Activated CD8-positive, alpha-beta T cell treated with anti-CD3 and anti-CD28 coated beads for 36 hours (primary cell): ENCODE results near the gene COL18A1. TPM values are rescaled to one million over a fixed set of nuclear protein-coding genes. Genes with fewer than 3 reads are reported as not detected.
"Not testable (repeated sequence)": the region's sequence is repeated elsewhere in the genome, so short reads cannot be mapped to it uniquely, and the experiment has no call there.

Experiments
- ATAC-seq: fragments of 200-7000 bp; cut with Tn5 transposase; one replicate; pipeline ENCODE4 v1.10.0; 2021; ENCODE audit warnings: mild to moderate bottlenecking, moderate library complexity
- CTCF ChIA-PET: fragments of 350-600 bp; sonication (Branson Sonifier 250); formaldehyde crosslinking; loops from one replicate; lab custom pipeline; 2021; ENCODE audit warnings: antibody characterized with exemption; lab: Charles Lee
- POLR2A ChIA-PET: fragments of 350-600 bp; sonication (Branson Sonifier 250); formaldehyde crosslinking; loops from one replicate; lab custom pipeline; 2021; ENCODE audit warnings: antibody characterized with exemption; lab: Charles Lee
- DNase-seq: peaks from one replicate; pipeline ENCODE4 v3.0.0-alpha.2; 2020
- H3K27ac Mint-ChIP-seq: one replicate; pipeline ENCODE4 v1.8.0; 2021; ENCODE audit warnings: mild to moderate bottlenecking, mixed read lengths
- H3K27me3 Mint-ChIP-seq: one replicate; pipeline ENCODE4 v1.8.0; 2021; ENCODE audit warnings: mixed read lengths
- H3K36me3 Mint-ChIP-seq: one replicate; pipeline ENCODE4 v1.8.0; 2021; ENCODE audit warnings: low read depth, mixed read lengths
- H3K4me1 Mint-ChIP-seq: one replicate; pipeline ENCODE4 v1.8.0; 2021; ENCODE audit warnings: low read depth, mixed read lengths
- H3K4me3 Mint-ChIP-seq: one replicate; pipeline ENCODE4 v1.8.0; 2021; ENCODE audit warnings: mild to moderate bottlenecking, moderate library complexity, mixed read lengths
- H3K9me3 Mint-ChIP-seq: one replicate; pipeline ENCODE4 v1.8.0; 2021; ENCODE audit warnings: mixed read lengths
- CTCF ChIP-seq: fragments of 200-600 bp; IDR thresholded peaks from one replicate; pipeline ENCODE4 v1.8.0; 2022; ENCODE audit warnings: antibody characterized with exemption, mild to moderate bottlenecking
- intact Hi-C: fragments of 100-400 bp; cut with micrococcal nuclease; formaldehyde crosslinking; loops from one replicate; pipeline ENCODE4 v1.10.0; 2022
- total RNA-seq, 2 experiments: library from RNA; stranded (reverse); gene quantifications; one replicate each; pipeline ENCODE4 v1.2.3, GENCODE V29; 2021

COL18A1 gene
- total RNA-seq, 2 experiments from 2014 or later, result 9.4 to 9.7 TPM

GRCh38 chr21:45361033-45361997, 43.6 kb upstream of the COL18A1 start:
- intact Hi-C loops, result no loop called here

GRCh38 chr21:45362077-45362747, 42.8 kb upstream of the COL18A1 start:
- H3K36me3 Mint-ChIP-seq, result no peaks in the 10 kb centered on the region
- H3K4me3 Mint-ChIP-seq, result no peak overlapping the region
- TF ChIP-seq CTCF, result no peak
- ATAC-seq (no peak), DNase-seq (no peak)
- intact Hi-C loops, result no loop called here
- ChIA-PET CTCF (no interaction called here), POLR2A (no interaction called here)
- H3K27ac Mint-ChIP-seq, result no peak overlapping the region
- H3K4me1 Mint-ChIP-seq, result peaks cover 7% of the 10 kb centered on the region
- H3K9me3 Mint-ChIP-seq, result no peaks in the 10 kb centered on the region
- peaks cover 3% of the 10 kb centered on the region for H3K27me3 Mint-ChIP-seq

More at GRCh38 chr21:45361033-45361997, 43.6 kb upstream of the COL18A1 start:
- POLR2A ChIA-PET, result no interaction called here
- Mint-ChIP-seq H3K27me3 (peaks cover 12% of the 10 kb centered on the region), H3K36me3 (no peaks in the 10 kb centered on the region), H3K27ac (no peak overlapping the region), H3K4me1 (peaks cover 7% of the 10 kb centered on the region), H3K4me3 (no peak overlapping the region), H3K9me3 (no peaks in the 10 kb centered on the region)
- ATAC-seq, result no peak
- no peak for DNase-seq
- no peak for TF ChIP-seq CTCF
- CTCF ChIA-PET, result interaction anchor here (0.7 kb wide), 1 partner anchor 78 kb away, joined by 3 read pairs; no protein-coding TSS in a partner anchor

GRCh38 chr21:45362748-45363145, 42.2 kb upstream of the COL18A1 start:
- Mint-ChIP-seq H3K9me3 (no peaks in the 10 kb centered on the region), H3K27me3 (peaks cover 3% of the 10 kb centered on the region), H3K27ac (no peak overlapping the region), H3K4me3 (no peak overlapping the region), H3K36me3 (no peaks in the 10 kb centered on the region), H3K4me1 (peaks cover 7% of the 10 kb centered on the region)
- CTCF ChIA-PET, result no interaction called here
- POLR2A ChIA-PET, result no interaction called here
- intact Hi-C loops, result no loop called here
- DNase-seq, result no peak
- TF ChIP-seq CTCF, result no peak
- no peak for ATAC-seq

GRCh38 chr21:45363272-45363671, 41.7 kb upstream of the COL18A1 start:
- H3K4me1 Mint-ChIP-seq, intact Hi-C loops, CTCF ChIA-PET, ATAC-seq, H3K9me3 Mint-ChIP-seq, H3K27me3 Mint-ChIP-seq, H3K4me3 Mint-ChIP-seq, H3K36me3 Mint-ChIP-seq, DNase-seq, H3K27ac Mint-ChIP-seq, POLR2A ChIA-PET: not testable (repeated sequence)

GRCh38 chr21:45363921-45364467, 41.0 kb upstream of the COL18A1 start:
- Mint-ChIP-seq H3K27me3 (peaks cover 3% of the 10 kb centered on the region), H3K4me3 (no peak overlapping the region), H3K36me3 (no peaks in the 10 kb centered on the region), H3K27ac (no peak overlapping the region), H3K4me1 (peaks cover 7% of the 10 kb centered on the region), H3K9me3 (no peaks in the 10 kb centered on the region)
- intact Hi-C loops, result no loop called here
- ATAC-seq (peak; percentile 89), DNase-seq (peak; percentile 68)
- no peak for TF ChIP-seq CTCF
- CTCF ChIA-PET, result no interaction called here
- POLR2A ChIA-PET, result no interaction called here
